Measurements from ENCODE around the gene CCDC157. TPM values are rescaled to one million over a fixed set of nuclear protein-coding genes. Genes with fewer than 3 reads are reported as not detected.
A peak's percentile ranks its signal among the peaks of the same experiment; 100 is the strongest.

Gene CCDC157
- total and polyA plus RNA-seq, 2 of the 4 experiments (the other 2 are of a cell fraction) = 0.90 to 2.2 TPM

DNA sequence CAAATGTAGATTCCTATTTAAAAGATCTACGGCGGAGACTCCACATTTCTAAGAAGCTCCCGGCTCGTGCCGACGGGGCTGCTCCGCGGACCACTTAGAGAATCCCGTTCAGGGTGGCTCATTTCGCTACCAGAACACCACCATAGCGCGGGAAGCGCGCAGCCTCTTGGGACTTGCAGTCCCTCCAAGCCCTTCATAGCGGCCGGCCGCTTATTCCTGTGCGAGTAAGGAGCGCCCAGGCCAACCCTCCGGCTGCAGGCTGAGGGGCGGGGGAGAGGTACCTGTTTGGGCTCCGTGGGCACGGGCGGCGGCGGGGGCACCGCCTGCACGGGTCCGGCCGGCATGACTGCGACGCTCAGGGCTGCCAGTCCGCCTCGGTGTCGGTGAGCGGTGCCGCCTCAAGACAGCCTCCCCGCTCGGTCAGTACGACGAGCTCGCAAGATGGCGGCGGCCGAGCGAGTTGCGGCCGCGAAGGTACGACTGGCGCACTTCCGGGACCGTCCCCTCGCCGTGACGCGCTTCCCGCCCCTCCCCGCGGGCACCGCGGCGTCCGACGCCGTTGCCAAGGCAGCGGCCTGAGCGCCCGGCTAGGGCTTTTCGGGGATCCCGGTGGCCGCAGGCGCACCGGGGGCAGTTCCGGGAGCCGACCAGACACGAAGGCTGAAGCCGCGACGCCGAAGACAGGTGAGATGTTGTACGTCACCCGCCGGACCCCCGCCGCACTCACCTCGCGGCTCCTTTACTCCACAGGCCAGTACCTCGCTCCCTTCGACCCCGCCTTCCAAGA lies at the start of gene CCDC157, which contains the start of gene SF3A1 (continued):
- TF ChIP-seq MAZ (IDR thresholded peaks at IDR 0.05; ENCODE audit: borderline replicate concordance, low read depth, low read length) (peak; percentile 97), RFX5 (IDR thresholded peaks at IDR 0.05; ENCODE audit: low read depth, low read length) (no peak), NFE2L2 (IDR thresholded peaks at IDR 0.05; ENCODE audit: low read depth, low read length) (peak; percentile 20; the same call in 1 of the 2 replicates), CHD1 (IDR thresholded peaks at IDR 0.05; ENCODE audit: low read depth, low read length) (no peak; the same call in 1 of the 2 replicates), POLR2A (IDR thresholded peaks at IDR 0.05; ENCODE audit: low read depth, low read length) (peak; percentile 92), CEBPB (IDR thresholded peaks at IDR 0.05; ENCODE audit: low read depth, low read length) (no peak)

DNA sequence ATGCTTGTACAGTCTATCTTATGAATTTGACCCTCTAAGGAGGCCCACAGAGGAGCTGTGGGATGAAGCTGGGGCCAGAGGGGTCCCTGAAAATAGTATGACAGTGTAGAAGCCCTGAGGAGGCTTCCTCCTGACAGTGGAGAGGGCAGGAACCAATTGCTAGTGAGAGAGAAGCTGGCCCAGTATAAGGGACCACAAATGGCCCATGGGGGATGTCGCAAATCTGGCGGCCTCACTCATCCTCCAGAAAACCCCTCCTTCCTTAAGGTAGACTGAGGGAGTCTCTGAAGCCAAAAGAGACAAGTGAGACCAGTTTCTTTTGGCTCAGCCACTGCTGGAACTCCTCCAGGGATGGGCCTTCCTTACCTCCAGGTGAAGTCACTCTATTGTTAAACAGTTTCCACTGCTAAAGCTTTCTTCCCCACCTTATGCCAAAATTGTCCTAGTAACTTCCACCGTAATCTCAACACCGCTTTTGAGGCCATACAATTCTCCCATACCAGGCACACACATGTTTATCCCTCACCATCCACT lies 49.7 kb upstream of the CCDC157 start:
- no TSS peak for BruUV-seq (replicated peaks)
- Histone ChIP-seq H3K27ac (ENCODE audit: insufficient read depth, low read length) (no peak overlapping the region), H3K4me3 (ENCODE audit: insufficient read depth, low read depth, low read length) (no peak overlapping the region), H2AFZ (replicated peaks; ENCODE audit: low read length, poor library complexity) (no peak overlapping the region), H3K79me1 (ENCODE audit: low read depth in 1 of 2, low read length in 2 of 2) (peaks cover 54 to 93% of the 10 kb centered on the region in 2 experiments), H3K9me1 (ENCODE audit: insufficient read depth, low read length) (peaks cover 51% of the 10 kb centered on the region), H3K18ac (ENCODE audit: low read depth, low read length) (no peak overlapping the region), H3K56ac (ENCODE audit: extremely low read depth, insufficient read depth, low read length) (no peak overlapping the region), H4K20me1 (ENCODE audit: insufficient read depth, low read length) (peaks cover 78% of the 10 kb centered on the region), H3K14ac (replicated peaks; ENCODE audit: low read depth, low read length) (no peak overlapping the region), H3K27me3 (ENCODE audit: control insufficient read depth, insufficient read depth, low read length) (no peaks in the 10 kb centered on the region), H3K36me3 (ENCODE audit: control insufficient read depth, insufficient read depth, low read length) (peaks cover 18% of the 10 kb centered on the region), H2BK20ac (ENCODE audit: low read depth, low read length) (no peak overlapping the region), H2BK5ac (ENCODE audit: low read depth, low read length, poor library complexity, severe bottlenecking) (no peak overlapping the region), H3K4me2 (ENCODE audit: low read depth, low read length) (no peak overlapping the region), H3K4ac (ENCODE audit: low read depth, low read length) (no peak overlapping the region), H2BK120ac (ENCODE audit: low read depth, low read length) (no peak overlapping the region), H3K9me3 (ENCODE audit: control insufficient read depth, insufficient read depth, low read length) (no peaks in the 10 kb centered on the region), H3K23ac (ENCODE audit: low read depth, low read length) (no peak overlapping the region), H2BK15ac (ENCODE audit: low read depth, low read length) (no peak overlapping the region), H2AK5ac (ENCODE audit: low read depth, low read length) (no peak overlapping the region), H4K8ac (ENCODE audit: low read depth in 2 of 2, low read length in 2 of 2) (no peak overlapping the region), H3K4me1 (ENCODE audit: control insufficient read depth, insufficient read depth, low read length) (peaks cover 41% of the 10 kb centered on the region), H4K5ac (ENCODE audit: low read depth, low read length) (no peak overlapping the region), H2AK9ac (replicated peaks; ENCODE audit: low read depth, low read length, poor library complexity) (no peak overlapping the region), H3K9ac (ENCODE audit: low read depth, low read length) (no peak overlapping the region), H4K91ac (ENCODE audit: insufficient read depth, low read depth, low read length) (no peak overlapping the region)
- dilution Hi-C loops (cut with HindIII; ENCODE audit: low sequenced_read_pairs, unreplicated experiment) = no loop called here
- intact Hi-C loops (cut with micrococcal nuclease) = no loop called here
- WGBS, 2 experiments (ENCODE audit: extremely low coverage in 2 of 2, insufficient read length in 1 of 2) = 100% methylated on average over 2 of the region's 4 CpGs; no CpG with 5 or more reads in 1 of the 2 experiments
- ATAC-seq (ENCODE audit: low read depth) (no peak), DNase-seq (no peak)
- POLR2A ChIA-PET (ENCODE audit: unreplicated experiment) = no interaction called here
- in situ Hi-C loops (cut with MboI; ENCODE audit: low sequenced_read_pairs) = no loop called here
- CTCF ChIA-PET = no interaction called here
- TF ChIP-seq MXI1 (IDR thresholded peaks at IDR 0.05; ENCODE audit: borderline replicate concordance, low read depth, low read length) = no peak
- TF ChIP-seq MAFK (IDR thresholded peaks at IDR 0.05; ENCODE audit: low read depth, low read length) = no peak
- no peak for TF ChIP-seq NFE2L2 (IDR thresholded peaks at IDR 0.05; ENCODE audit: low read depth, low read length)
- TF ChIP-seq, protein P1, sequence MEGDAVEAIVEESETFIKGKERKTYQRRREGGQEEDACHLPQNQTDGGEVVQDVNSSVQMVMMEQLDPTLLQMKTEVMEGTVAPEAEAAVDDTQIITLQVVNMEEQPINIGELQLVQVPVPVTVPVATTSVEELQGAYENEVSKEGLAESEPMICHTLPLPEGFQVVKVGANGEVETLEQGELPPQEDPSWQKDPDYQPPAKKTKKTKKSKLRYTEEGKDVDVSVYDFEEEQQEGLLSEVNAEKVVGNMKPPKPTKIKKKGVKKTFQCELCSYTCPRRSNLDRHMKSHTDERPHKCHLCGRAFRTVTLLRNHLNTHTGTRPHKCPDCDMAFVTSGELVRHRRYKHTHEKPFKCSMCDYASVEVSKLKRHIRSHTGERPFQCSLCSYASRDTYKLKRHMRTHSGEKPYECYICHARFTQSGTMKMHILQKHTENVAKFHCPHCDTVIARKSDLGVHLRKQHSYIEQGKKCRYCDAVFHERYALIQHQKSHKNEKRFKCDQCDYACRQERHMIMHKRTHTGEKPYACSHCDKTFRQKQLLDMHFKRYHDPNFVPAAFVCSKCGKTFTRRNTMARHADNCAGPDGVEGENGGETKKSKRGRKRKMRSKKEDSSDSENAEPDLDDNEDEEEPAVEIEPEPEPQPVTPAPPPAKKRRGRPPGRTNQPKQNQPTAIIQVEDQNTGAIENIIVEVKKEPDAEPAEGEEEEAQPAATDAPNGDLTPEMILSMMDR (conservative IDR thresholded peaks at IDR 0.05; ENCODE audit: low read depth, low read length) = no peak
- TF ChIP-seq RFX5 (IDR thresholded peaks at IDR 0.05; ENCODE audit: low read depth, low read length) = no peak
- no peak for TF ChIP-seq FOS (IDR thresholded peaks at IDR 0.05; ENCODE audit: low read depth, low read length)
- TF ChIP-seq SMC3 (IDR thresholded peaks at IDR 0.05; ENCODE audit: low read depth, low read length) = no peak
- no peak for TF ChIP-seq RCOR1 (IDR thresholded peaks at IDR 0.05; ENCODE audit: insufficient replicate concordance, low read length)
- TF ChIP-seq, protein P2, sequence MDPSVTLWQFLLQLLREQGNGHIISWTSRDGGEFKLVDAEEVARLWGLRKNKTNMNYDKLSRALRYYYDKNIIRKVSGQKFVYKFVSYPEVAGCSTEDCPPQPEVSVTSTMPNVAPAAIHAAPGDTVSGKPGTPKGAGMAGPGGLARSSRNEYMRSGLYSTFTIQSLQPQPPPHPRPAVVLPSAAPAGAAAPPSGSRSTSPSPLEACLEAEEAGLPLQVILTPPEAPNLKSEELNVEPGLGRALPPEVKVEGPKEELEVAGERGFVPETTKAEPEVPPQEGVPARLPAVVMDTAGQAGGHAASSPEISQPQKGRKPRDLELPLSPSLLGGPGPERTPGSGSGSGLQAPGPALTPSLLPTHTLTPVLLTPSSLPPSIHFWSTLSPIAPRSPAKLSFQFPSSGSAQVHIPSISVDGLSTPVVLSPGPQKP (IDR thresholded peaks at IDR 0.05; ENCODE audit: borderline replicate concordance, low read depth, low read length) = no peak
- no peak for TF ChIP-seq CHD1 (IDR thresholded peaks at IDR 0.05; ENCODE audit: low read depth, low read length)

Measured in IMR-90 (cell line).